GM18907 (cell line): Measurements from ENCODE around the gene KDM4E.
"Not testable (repeated sequence)": the region's sequence is repeated elsewhere in the genome, so short reads cannot be mapped to it uniquely, and the experiment has no call there.

Experiments used
- ATAC-seq: cut with Tn5 transposase; IDR thresholded peaks from one replicate; pipeline ENCODE4 v1.9.1; 2021; ENCODE audit warnings: mild to moderate bottlenecking, moderate library complexity; ENCODE audit not compliant: unreplicated experiment

KDM4E gene

GRCh38 chr11:95024958-95025357 lies at the start of gene KDM4E:
Gene KDM4E (plus strand): TSS chr11:95025258. CDS start chr11:95025558, 300 bp downstream.
- no peak for ATAC-seq

GRCh38 chr11:94975599-94975998 lies 49.5 kb upstream of the KDM4E start:
- ATAC-seq: no peak

- ATAC-seq: no peak
These were observed 37.7 kb upstream of the KDM4E start for GRCh38 chr11:94987378-94987777.

GRCh38 chr11:94988748-94989147 lies 36.3 kb upstream of the KDM4E start:
- no peak for ATAC-seq

GRCh38 chr11:94993400-94993943 lies 31.6 kb upstream of the KDM4E start:
- ATAC-seq: no peak

- ATAC-seq: no peak
These were observed 27.6 kb upstream of the KDM4E start for GRCh38 chr11:94997437-94997836.

GRCh38 chr11:94998285-94998684 lies 26.8 kb upstream of the KDM4E start:
- no peak for ATAC-seq

GRCh38 chr11:95003716-95004115 lies 21.3 kb upstream of the KDM4E start:
- no peak for ATAC-seq

GRCh38 chr11:95005642-95006041 lies 19.4 kb upstream of the KDM4E start:
- ATAC-seq: no peak

- ATAC-seq: no peak
These were observed 13.7 kb upstream of the KDM4E start for GRCh38 chr11:95011376-95011775.

GRCh38 chr11:95014184-95014821 lies 10.8 kb upstream of the KDM4E start:
- ATAC-seq: no peak

GRCh38 chr11:95016139-95016538 lies 8.9 kb upstream of the KDM4E start:
- no peak for ATAC-seq

GRCh38 chr11:95021468-95021867 lies 3.6 kb upstream of the KDM4E start:
- ATAC-seq: not testable (repeated sequence)

- ATAC-seq: not testable (repeated sequence)
These were observed 536 bp downstream of the KDM4E start for GRCh38 chr11:95025594-95025993.

- ATAC-seq: no peak
These were observed 3.3 kb downstream of the KDM4E start for GRCh38 chr11:95028357-95028756.

- no peak for ATAC-seq
These were observed 8.0 kb downstream of the KDM4E start for GRCh38 chr11:95033051-95033450.

- no peak for ATAC-seq
These were observed 10.3 kb downstream of the KDM4E start for GRCh38 chr11:95035316-95035715.

GRCh38 chr11:95037356-95038035 lies 12.4 kb downstream of the KDM4E start:
- not testable (repeated sequence) for ATAC-seq

- no peak for ATAC-seq
These were observed 17.2 kb downstream of the KDM4E start for GRCh38 chr11:95042239-95042638.

GRCh38 chr11:95042906-95043305 lies 17.8 kb downstream of the KDM4E start:
- ATAC-seq: no peak

GRCh38 chr11:95044010-95044409 lies 19.0 kb downstream of the KDM4E start:
- no peak for ATAC-seq

GRCh38 chr11:95045812-95046211 lies 20.8 kb downstream of the KDM4E start:
- no peak for ATAC-seq
